Measurements from ENCODE around the gene SAT1.

- TF ChIP-seq MLLT1 (IDR thresholded peaks at IDR 0.05), result no peak
- TF ChIP-seq CHD2 (IDR thresholded peaks at IDR 0.05; ENCODE audit: borderline replicate concordance, low read depth, low read length), result no peak
- no peak for TF ChIP-seq RFX5 (IDR thresholded peaks at IDR 0.05; ENCODE audit: low read depth, low read length)
- TF ChIP-seq CTCF (IDR thresholded peaks at IDR 0.05 in 2 of 3, conservative IDR thresholded peaks at IDR 0.05 in 1 of 3; ENCODE audit: control insufficient read depth in 2 of 3, extremely low read depth in 1 of 3, insufficient read depth in 1 of 3, low read depth in 3 of 3, low read length in 3 of 3), result no peak
Measured at GRCh38 chrX:23811656-23812055, 28.7 kb downstream of the SAT1 start.
